SH-SY5Y (cell line): ENCODE measurements around the gene SPTBN5.

Experiments used
- GATA2 ChIP-seq: IDR thresholded peaks from 2 replicates; pipeline ENCODE4 v1.6.1; 2011; ENCODE audit warnings: mild to moderate bottlenecking, low read depth, low read length
- GATA3 ChIP-seq: IDR thresholded peaks from 2 replicates; pipeline ENCODE4 v1.6.1; 2011; ENCODE audit warnings: low read depth, mild to moderate bottlenecking, low read length, moderate library complexity

SPTBN5 gene

GRCh38 chr15:41877631-41878354, 16.1 kb downstream of the SPTBN5 start:
- TF ChIP-seq GATA2 (no peak), GATA3 (no peak)

DNA sequence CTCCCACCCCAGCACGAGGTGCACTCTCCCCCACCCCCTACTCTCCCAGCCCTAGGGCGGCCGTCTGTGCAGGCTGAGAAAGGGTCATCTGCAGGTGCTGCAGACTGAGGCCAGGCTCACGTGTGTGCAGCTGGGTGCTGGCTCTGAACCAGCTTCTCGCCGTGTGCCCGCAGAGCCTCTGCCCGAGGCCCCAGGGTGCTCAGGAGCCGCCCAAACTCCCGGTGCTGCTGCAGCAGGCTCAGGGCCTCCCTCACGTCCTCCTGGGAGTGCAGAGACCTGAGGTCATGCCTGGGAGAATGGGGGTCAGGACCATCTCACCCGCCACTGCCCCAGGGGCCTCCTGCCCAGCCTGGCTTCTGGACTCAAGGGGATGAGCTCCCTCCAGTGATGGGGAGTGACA, 17.2 kb downstream of the SPTBN5 start:
- no peak for TF ChIP-seq GATA3
- no peak for TF ChIP-seq GATA2

- TF ChIP-seq GATA3 (no peak), GATA2 (no peak)
Observed at GRCh38 chr15:41876007-41876406, 17.8 kb downstream of the SPTBN5 start.

GRCh38 chr15:41874736-41875135, 19.1 kb downstream of the SPTBN5 start:
- TF ChIP-seq GATA2 (no peak), GATA3 (no peak)

DNA sequence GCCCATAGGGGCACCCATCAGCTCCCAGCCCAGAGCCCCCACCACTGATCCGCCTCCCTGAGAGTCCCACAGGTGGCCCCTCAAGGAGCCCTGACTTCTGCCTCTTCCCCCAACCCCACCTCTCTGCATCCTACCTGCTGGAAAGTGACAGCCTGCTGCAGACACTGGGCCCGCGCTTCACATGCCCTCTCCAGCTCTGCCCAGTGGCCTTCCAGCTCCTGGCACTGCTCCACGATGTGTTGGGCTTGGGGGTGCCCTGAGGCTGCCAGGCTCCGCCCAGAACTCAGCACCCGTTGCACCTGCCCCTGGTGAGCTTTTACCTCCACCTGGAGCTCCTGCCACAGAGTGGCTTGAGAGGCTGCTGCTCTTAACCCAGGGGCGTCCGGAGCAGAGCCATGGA, 20.1 kb downstream of the SPTBN5 start:
- no peak for TF ChIP-seq GATA2
- TF ChIP-seq GATA3: no peak

DNA sequence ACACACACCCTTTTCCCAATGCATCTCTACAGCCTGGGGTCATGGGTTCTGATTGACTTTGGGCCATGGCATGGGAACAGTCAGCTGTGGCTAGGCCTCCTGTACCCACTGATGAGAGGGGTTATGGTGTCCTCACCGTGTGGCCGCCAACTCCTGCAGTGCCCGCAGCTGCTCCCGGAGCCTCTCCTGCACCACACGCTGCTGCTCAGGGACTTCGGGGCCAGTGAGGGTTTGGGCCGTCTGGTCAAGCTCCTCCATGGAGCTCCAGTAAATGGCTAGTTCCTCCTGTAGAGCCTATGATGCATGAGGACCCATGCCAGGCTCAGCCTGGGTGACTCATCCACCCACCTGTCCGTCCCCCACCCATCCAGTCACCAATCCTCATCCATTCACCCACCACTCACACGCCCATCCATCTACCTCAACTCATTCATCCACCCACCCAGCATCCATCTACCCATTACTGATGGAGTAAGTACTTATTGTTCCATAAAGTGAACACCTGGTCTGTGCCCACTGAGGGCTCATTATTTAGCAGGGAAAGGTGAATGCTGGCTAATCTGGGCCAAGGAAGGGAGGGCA, 21.6 kb downstream of the SPTBN5 start:
- no peak for TF ChIP-seq GATA2
- no peak for TF ChIP-seq GATA3

DNA sequence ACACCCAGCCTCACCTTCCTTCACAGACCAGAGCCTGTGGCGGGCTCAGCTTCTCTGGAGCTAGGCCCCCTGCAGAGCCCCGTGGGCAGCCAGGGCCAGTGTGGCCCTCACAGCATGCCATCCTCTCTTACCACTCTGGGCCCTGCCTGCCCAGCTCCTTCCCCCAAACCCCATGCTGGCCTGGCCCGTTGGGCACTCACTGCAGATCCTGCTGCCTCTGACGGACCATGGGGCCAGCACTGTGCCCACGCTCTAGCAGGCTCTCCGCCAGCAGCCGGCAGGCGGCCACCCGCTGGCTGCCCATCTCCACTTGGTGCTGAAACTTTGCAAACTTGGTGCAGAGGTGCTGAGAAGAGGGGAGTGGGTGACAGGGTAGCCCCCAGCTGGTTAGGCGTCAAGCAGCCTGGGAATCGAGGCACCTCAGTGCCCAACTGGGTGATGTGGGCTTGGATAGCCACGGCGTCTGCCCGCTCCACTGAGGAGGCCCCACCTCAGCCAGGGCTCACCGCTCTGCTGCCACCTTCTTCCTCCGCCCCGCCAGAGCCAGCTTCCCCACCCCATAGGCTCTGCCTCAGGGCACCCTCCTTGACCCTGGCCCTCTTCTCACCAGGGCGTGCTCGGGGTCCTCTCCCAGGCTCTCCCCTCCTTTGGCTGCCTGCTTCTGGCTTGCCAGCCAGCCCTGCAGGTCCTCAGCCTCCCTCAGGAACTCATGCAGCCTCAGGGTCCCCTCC, 22.5 kb downstream of the SPTBN5 start:
- TF ChIP-seq GATA2 (no peak), GATA3 (no peak)

DNA sequence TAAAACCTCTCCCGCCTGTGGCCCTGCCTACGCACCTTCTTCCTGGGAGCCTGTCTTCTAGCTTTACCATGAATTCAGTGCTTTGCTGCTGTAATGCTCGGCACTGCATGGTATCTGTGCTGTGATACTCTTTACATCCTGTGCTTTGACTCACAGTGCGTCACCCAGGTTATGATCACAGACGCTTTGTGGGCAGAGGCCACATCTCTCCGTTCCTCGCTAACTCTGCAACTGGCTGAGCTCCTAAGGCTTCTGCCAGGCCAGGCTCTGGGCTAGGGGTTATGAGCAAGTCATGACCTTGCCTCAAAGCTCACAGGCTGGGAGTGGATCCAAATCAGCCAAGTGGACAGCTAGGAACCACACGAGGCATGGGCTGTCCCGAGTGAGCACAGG, 23.2 kb downstream of the SPTBN5 start:
- TF ChIP-seq GATA2 (no peak), GATA3 (no peak)

- TF ChIP-seq GATA3 (no peak), GATA2 (no peak)
Observed at GRCh38 chr15:41869770-41870688, 23.8 kb downstream of the SPTBN5 start.

GRCh38 chr15:41868321-41868720, 25.5 kb downstream of the SPTBN5 start:
- TF ChIP-seq GATA2 (no peak), GATA3 (no peak)

DNA sequence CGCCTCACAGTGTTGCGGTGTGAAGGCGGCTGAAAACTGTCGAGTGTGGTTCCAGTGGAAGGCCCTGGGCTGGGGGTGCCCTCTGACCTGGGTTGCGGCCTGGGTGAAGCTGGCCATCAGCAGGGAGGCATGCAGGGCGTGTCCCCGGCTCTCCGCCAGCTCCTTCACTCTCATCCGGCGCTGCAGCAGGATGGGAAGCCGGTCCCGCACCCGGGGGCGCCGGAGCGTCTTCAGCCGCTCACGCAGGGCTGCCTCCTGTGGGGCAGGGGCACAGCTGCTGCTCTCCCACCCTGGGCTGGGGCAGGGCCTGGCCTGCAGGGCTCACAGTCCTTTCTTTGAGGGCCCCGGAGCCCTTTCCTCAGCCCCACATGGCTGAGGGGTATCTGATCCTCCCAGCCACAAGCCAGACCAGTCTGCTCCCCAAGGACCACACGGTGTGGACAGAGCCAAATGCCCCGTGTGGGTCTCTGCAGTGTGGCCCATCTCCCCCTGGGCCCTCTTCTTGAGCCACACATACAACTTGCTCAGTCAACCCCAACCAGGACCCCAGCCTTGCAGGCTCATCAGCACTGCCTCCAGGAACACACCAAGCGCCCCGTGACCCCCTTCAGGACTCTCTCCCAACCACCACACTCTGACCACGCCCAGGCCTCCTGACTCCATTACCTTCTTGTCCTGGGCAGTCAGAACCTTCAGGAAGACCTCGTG, 26.8 kb downstream of the SPTBN5 start:
- TF ChIP-seq GATA3: no peak
- TF ChIP-seq GATA2: no peak

GRCh38 chr15:41866263-41866703, 27.6 kb downstream of the SPTBN5 start:
- TF ChIP-seq GATA3: no peak
- no peak for TF ChIP-seq GATA2

DNA sequence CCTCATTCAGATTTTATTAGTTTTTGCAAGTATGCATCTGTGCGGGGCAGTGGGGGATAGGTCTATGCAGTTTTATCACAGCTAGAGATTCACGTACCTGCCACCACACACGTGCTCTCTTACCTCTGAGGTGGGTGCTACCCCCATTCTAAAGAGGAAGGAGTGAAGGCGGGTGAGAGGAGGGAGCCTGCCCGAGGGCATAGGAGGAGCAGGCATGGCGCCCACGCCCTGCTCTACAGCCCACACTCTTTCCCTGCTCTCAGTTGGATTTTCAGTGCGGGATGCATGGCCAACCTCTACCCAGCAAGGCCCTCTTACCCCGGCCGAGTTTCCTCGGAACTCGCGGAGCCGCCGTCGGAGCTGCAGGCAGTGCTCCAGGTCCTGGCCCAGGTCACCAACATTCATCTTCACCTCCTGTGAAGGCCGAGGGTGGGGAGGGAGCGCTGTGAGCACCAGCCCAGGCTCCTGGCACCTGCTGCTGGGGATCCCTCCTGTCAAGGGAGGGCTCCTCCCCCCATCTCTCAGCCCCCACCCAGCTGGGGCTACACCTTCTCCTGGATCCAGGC, 28.3 kb downstream of the SPTBN5 start:
- no peak for TF ChIP-seq GATA3
- no peak for TF ChIP-seq GATA2

DNA sequence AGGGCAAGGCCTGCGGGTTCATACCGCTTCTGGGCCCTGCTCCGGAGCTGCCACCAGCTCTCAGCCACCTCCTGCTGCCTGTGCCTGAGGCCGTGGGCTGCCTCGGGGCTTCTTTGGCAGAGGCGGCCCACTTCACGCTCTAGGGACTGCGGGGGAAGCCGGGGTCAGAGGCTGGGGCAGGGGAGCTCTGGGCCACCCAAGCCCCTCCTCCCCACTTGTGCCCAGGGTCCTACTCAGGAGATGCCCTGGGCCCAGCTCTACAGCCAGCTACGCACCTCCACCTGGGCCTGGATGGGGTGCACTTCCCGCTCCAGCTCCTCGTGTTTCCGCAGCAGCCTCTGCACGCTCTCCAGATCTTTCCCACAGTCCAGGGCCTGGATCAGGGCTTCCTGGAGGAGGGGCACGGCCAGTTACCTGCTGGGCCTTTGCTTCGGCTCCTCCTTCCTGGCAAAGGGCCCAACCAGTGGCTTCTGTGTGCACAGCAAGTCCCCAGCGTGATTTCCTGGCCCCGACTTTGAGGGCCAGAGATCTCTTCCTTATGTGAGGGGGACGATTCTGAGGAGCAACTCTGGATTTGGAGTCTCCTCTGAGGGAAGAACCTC, 31.2 kb downstream of the SPTBN5 start:
- no peak for TF ChIP-seq GATA3
- TF ChIP-seq GATA2: no peak
